HepG2 (cell line): ENCODE results near the gene MYADML2. TPM values are rescaled to one million over a fixed set of nuclear protein-coding genes. Genes with fewer than 3 reads are reported as not detected.
A peak's percentile ranks its signal among the peaks of the same experiment; 100 is the strongest.

Experiments
- EHMT2 ChIP-seq: fragments of 200-600 bp; sonication (generic); IDR thresholded peaks from 2 replicates; pipeline ENCODE4 v1.7.0; 2017; ENCODE audit warnings: antibody characterized with exemption, low read depth, low read length, borderline replicate concordance
- ELF3 ChIP-seq: IDR thresholded peaks from 2 replicates; pipeline ENCODE4 v1.6.1; 2016; ENCODE audit warnings: missing genetic modification reagents, missing compliant biosample characterization
- FIP1L1 ChIP-seq: fragments of 200-400 bp; formaldehyde crosslinking; IDR thresholded peaks from 2 replicates; pipeline ENCODE4 v1.6.1; 2018; ENCODE audit warnings: low read depth, mild to moderate bottlenecking, low read length, moderate library complexity, borderline replicate concordance; ENCODE audit not compliant: insufficient read depth
- GABPB1 ChIP-seq: IDR thresholded peaks from 2 replicates; pipeline ENCODE4 v1.6.1; 2016; ENCODE audit warnings: mild to moderate bottlenecking, missing genetic modification reagents, moderate library complexity, missing compliant biosample characterization
- GLI4 ChIP-seq: sonication (generic); formaldehyde crosslinking; IDR thresholded peaks from 2 replicates; pipeline ENCODE4 v1.5.1; 2020; ENCODE audit warnings: missing genetic modification reagents, mild to moderate bottlenecking, moderate library complexity, borderline replicate concordance
- HDAC6 ChIP-seq: fragments of 200-600 bp; sonication (generic); IDR thresholded peaks from 2 replicates; pipeline ENCODE4 v1.7.0; 2017; ENCODE audit warnings: mild to moderate bottlenecking, antibody characterized with exemption, low read length, low read depth
- HNF4A ChIP-seq: sonication (generic); formaldehyde crosslinking; IDR thresholded peaks from 2 replicates; pipeline ENCODE4 v1.4.0; 2020; ENCODE audit warnings: missing genetic modification reagents
- HOXA5 ChIP-seq: sonication (generic); formaldehyde crosslinking; IDR thresholded peaks from 2 replicates; pipeline ENCODE4 v1.4.0; 2020; ENCODE audit warnings: missing genetic modification reagents
- KLF6 ChIP-seq: IDR thresholded peaks from 2 replicates; pipeline ENCODE4 v1.8.0; 2016; ENCODE audit warnings: missing biosample characterization, missing genetic modification reagents
- MAFG ChIP-seq: sonication (generic); formaldehyde crosslinking; IDR thresholded peaks from 2 replicates; pipeline ENCODE4 v1.5.1; 2020; ENCODE audit warnings: mild to moderate bottlenecking, missing genetic modification reagents
- MBD4 ChIP-seq: IDR thresholded peaks from 2 replicates; pipeline ENCODE4 v1.6.1; 2012; ENCODE audit warnings: low read length, inconsistent platforms, borderline replicate concordance
- MLLT10 ChIP-seq: sonication (generic); formaldehyde crosslinking; IDR thresholded peaks from 2 replicates; pipeline ENCODE4 v1.4.0; 2020; ENCODE audit warnings: missing genetic modification reagents
- NFE2L2 ChIP-seq: fragments of 150-350 bp; IDR thresholded peaks from 2 replicates; pipeline ENCODE4 v1.6.1; 2014; ENCODE audit warnings: low read length
- NR3C1 ChIP-seq: sonication (generic); formaldehyde crosslinking; IDR thresholded peaks from 2 replicates; pipeline ENCODE4 v1.4.0; 2020; ENCODE audit warnings: missing genetic modification reagents
- RBM22 ChIP-seq: fragments of 200-400 bp; formaldehyde crosslinking; optimal IDR thresholded peaks from 2 replicates; pipeline ENCODE3; 2017; ENCODE audit warnings: mild to moderate bottlenecking, low read length, moderate library complexity
- SMAD1 ChIP-seq: sonication (generic); formaldehyde crosslinking; IDR thresholded peaks from 2 replicates; pipeline ENCODE4 v1.4.0; 2020; ENCODE audit warnings: missing genetic modification reagents, low read depth, mild to moderate bottlenecking, borderline replicate concordance
- SP5 ChIP-seq: IDR thresholded peaks from 2 replicates; pipeline ENCODE4 v1.6.1; 2016; ENCODE audit warnings: low read depth, borderline replicate concordance
- SYNCRIP ChIP-seq: fragments of 200-400 bp; formaldehyde crosslinking; IDR thresholded peaks from 2 replicates; pipeline ENCODE4 v1.6.1; 2018; ENCODE audit warnings: mild to moderate bottlenecking, low read depth, low read length; ENCODE audit not compliant: insufficient read depth
- TBX2 ChIP-seq: sonication (generic); formaldehyde crosslinking; IDR thresholded peaks from 2 replicates; pipeline ENCODE4 v1.5.0; 2020; ENCODE audit warnings: missing genetic modification reagents, mild to moderate bottlenecking, borderline replicate concordance
- TCF7L2 ChIP-seq: IDR thresholded peaks from 2 replicates; pipeline ENCODE4 v1.6.1; 2011; ENCODE audit warnings: mild to moderate bottlenecking, low read depth, low read length, moderate library complexity
- THYN1 ChIP-seq: sonication (generic); formaldehyde crosslinking; IDR thresholded peaks from 2 replicates; pipeline ENCODE4 v1.8.1; 2023; ENCODE audit warnings: low read depth, mild to moderate bottlenecking, moderate library complexity, missing genetic modification reagents, borderline replicate concordance
- TIGD3 ChIP-seq: sonication (generic); formaldehyde crosslinking; IDR thresholded peaks from 2 replicates; pipeline ENCODE4 v1.5.1; 2020; ENCODE audit warnings: mild to moderate bottlenecking, missing genetic modification reagents, borderline replicate concordance
- ZBTB38 ChIP-seq: sonication (generic); formaldehyde crosslinking; IDR thresholded peaks from 2 replicates; pipeline ENCODE4 v1.5.1; 2020; ENCODE audit warnings: mild to moderate bottlenecking, missing genetic modification reagents
- ZFP90 ChIP-seq: sonication (generic); formaldehyde crosslinking; IDR thresholded peaks from 2 replicates; pipeline ENCODE4 v1.8.0; 2022; ENCODE audit warnings: missing genetic modification reagents, mild to moderate bottlenecking, inconsistent platforms, borderline replicate concordance
- ZNF205 ChIP-seq: IDR thresholded peaks from 2 replicates; pipeline ENCODE4 v1.6.1; 2018; ENCODE audit warnings: missing biosample characterization, missing genetic modification reagents
- ZNF256 ChIP-seq: sonication (generic); formaldehyde crosslinking; conservative IDR thresholded peaks from 2 replicates; pipeline ENCODE4 v1.4.0; 2020; ENCODE audit warnings: missing genetic modification reagents
- ZNF329 ChIP-seq: sonication (generic); formaldehyde crosslinking; IDR thresholded peaks from 2 replicates; pipeline ENCODE4 v1.9.0; 2021; ENCODE audit warnings: low read depth, mild to moderate bottlenecking, missing genetic modification reagents
- ZNF468 ChIP-seq: sonication (generic); formaldehyde crosslinking; IDR thresholded peaks from 2 replicates; pipeline ENCODE4 v1.8.0; 2022; ENCODE audit warnings: mild to moderate bottlenecking, moderate library complexity, missing genetic modification reagents
- ZNF484 ChIP-seq: sonication (generic); formaldehyde crosslinking; IDR thresholded peaks from 2 replicates; pipeline ENCODE4 v1.5.1; 2020; ENCODE audit warnings: mild to moderate bottlenecking, low read depth, missing genetic modification reagents, borderline replicate concordance
- ZNF709 ChIP-seq: sonication (generic); formaldehyde crosslinking; IDR thresholded peaks from 2 replicates; pipeline ENCODE4 v1.5.0; 2020; ENCODE audit warnings: mild to moderate bottlenecking, missing genetic modification reagents
- ZNF746 ChIP-seq: sonication (generic); formaldehyde crosslinking; IDR thresholded peaks from 2 replicates; pipeline ENCODE4 v1.8.0; 2022; ENCODE audit warnings: mild to moderate bottlenecking, missing genetic modification reagents
- ZNF841 ChIP-seq: sonication (generic); formaldehyde crosslinking; IDR thresholded peaks from 2 replicates; pipeline ENCODE4 v1.8.1; 2023; ENCODE audit warnings: missing genetic modification reagents, borderline replicate concordance
- polyA plus RNA-seq, 8 experiments: library from polyadenylated mRNA; depleted of rRNA in 3 of 8; stranded (reverse) in 7 of 8; unstranded in 1 of 8; fragments of >200 nt; fragmentation: Illumina TruSeq in 4 of 8; extraction: Trizol in 4 of 8; gene quantifications; 2 replicates each; pipeline versions ENCODE4 v1.2.1 to v1.2.3, GENCODE V29; 2011 to 2016; ENCODE audit warnings: low read depth in 4 of 8, missing spikeins in 1 of 8, mixed read lengths in 1 of 8; ENCODE audit not compliant: insufficient read depth in 1 of 8
- total RNA-seq, 5 experiments: library from RNA; depleted of rRNA; stranded (reverse); fragments of >200 nt; fragmentation: Illumina TruSeq; extraction: Trizol; gene quantifications; 2 replicates each; pipeline ENCODE4 v1.2.3, GENCODE V29; 2016; ENCODE audit warnings: low read depth in 1 of 5

Gene MYADML2
- total and polyA plus RNA-seq, 2 of the 13 experiments (the other 11 are each of a cell fraction or from before 2014, with no cell fraction given): not detected

- TF ChIP-seq MLLT10 (CRISPR knock-in tag) (no peak), ZBTB38 (CRISPR knock-in tag) (0 out of 2 replicates have a peak, but pooled peaks have one; percentile 86), ZNF484 (CRISPR knock-in tag) (peak; percentile 79), ZNF746 (peak; percentile 94), ZNF256 (CRISPR knock-in tag) (peak; percentile 54; the same call in 1 of the 2 replicates), ZNF205 (CRISPR knock-in tag) (peak; percentile 83; the same call in 1 of the 2 replicates), ZNF709 (CRISPR knock-in tag) (peak; percentile 90), GABPB1 (CRISPR knock-in tag) (peak; percentile 73), HOXA5 (CRISPR knock-in tag) (peak; percentile 84; the same call in 1 of the 2 replicates), ZNF329 (CRISPR knock-in tag) (peak; percentile 65; the same call in 1 of the 2 replicates), ELF3 (CRISPR knock-in tag) (peak; percentile 84), HNF4A (CRISPR knock-in tag) (peak; percentile 99), SMAD1 (CRISPR knock-in tag) (peak; percentile 82; the same call in 1 of the 2 replicates), HDAC6 (no peak), GLI4 (CRISPR knock-in tag) (peak; percentile 75; the same call in 1 of the 2 replicates), MAFG (CRISPR knock-in tag) (no peak), TIGD3 (peak; percentile 99), SYNCRIP (no peak), TBX2 (CRISPR knock-in tag) (peak; percentile 91), RBM22 (peak; percentile 49), NR3C1 (no peak), MBD4 (no peak), KLF6 (CRISPR knock-in tag) (peak; percentile 98), ZNF841 (CRISPR knock-in tag) (peak; percentile 92; the same call in 1 of the 2 replicates), ZFP90 (no peak; the same call in none of the 2 replicates), ZNF468 (CRISPR knock-in tag) (peak; percentile 95; the same call in 1 of the 2 replicates), TCF7L2 (peak; percentile 94), SP5 (peak; percentile 94), NFE2L2 (no peak), THYN1 (CRISPR knock-in tag) (no peak), EHMT2 (no peak), FIP1L1 (peak; percentile 49)
These were observed 45.5 kb upstream of the MYADML2 start (continued) for GRCh38 chr17:81992306-81993102.
